HCT116 (cell line): ENCODE data around the gene FKBP15. TPM values are rescaled to one million over a fixed set of nuclear protein-coding genes. Genes with fewer than 3 reads are reported as not detected.

Experiments used
- ATAC-seq: fragments of 200-7000 bp; cut with Tn5 transposase; 2 replicates; pipeline ENCODE4 v1.9.1; 2020; ENCODE audit warnings: mild to moderate bottlenecking, moderate library complexity
- BruUV-seq: library from RNA; stranded (reverse); fragments of 400-500 nt; replicated peaks from 2 replicates; lab custom pipeline; 2021; lab: Mats Ljungman, UMichigan
- CTCF ChIA-PET: fragments of 300-600 bp; sonication (Branson Sonifier 250); formaldehyde crosslinking; loops from one replicate; lab custom pipeline; 2021; ENCODE audit warnings: antibody characterized with exemption; lab: Charles Lee
- POLR2A ChIA-PET: fragments of 300-600, 350-600 bp; sonication (Branson Sonifier 250); formaldehyde crosslinking; loops from one replicate; lab custom pipeline; 2021; ENCODE audit warnings: antibody characterized with exemption; lab: Charles Lee
- RAD21 ChIA-PET, 2 experiments: fragments of 300-600 bp; sonication (Branson Sonifier 250); formaldehyde crosslinking; loops; one replicate each; lab custom pipeline; 2023; ENCODE audit warnings: low total read pairs in 2 of 2; ENCODE audit not compliant: uncharacterized antibody in 2 of 2, unreplicated experiment in 2 of 2, low non-redundant PET in 1 of 2; lab: Charles Lee
- DNase-seq: peaks from one replicate; pipeline ENCODE4 v3.0.0-alpha.2; 2010; ENCODE audit warnings: low read depth, low spot score
- H2AFZ ChIP-seq: fragments of 200-600 bp; shearing (Covaris generic), sonication (generic); 2 replicates; pipeline ENCODE4 v1.6.1; 2017; ENCODE audit warnings: low read depth, mixed run types, mixed read lengths, antibody characterized with exemption, low read length; ENCODE audit not compliant: poor library complexity, severe bottlenecking
- H3K27ac ChIP-seq: 2 replicates; pipeline ENCODE4 v1.5.1; 2012; ENCODE audit warnings: low read depth, low read length
- H3K27me3 ChIP-seq: fragments of 200-600 bp; sonication (generic); 2 replicates; pipeline ENCODE4 v1.6.1; 2016; ENCODE audit warnings: mixed run types, low read length, mixed read lengths; ENCODE audit not compliant: insufficient read depth
- H3K36me3 ChIP-seq, 2 experiments: fragments of 200-500 bp in 1 of 2; fragments of 200-600 bp in 1 of 2; sonication (Bioruptor generic) in 1 of 2; sonication (generic) in 1 of 2; 2 replicates each; pipeline versions ENCODE4 v1.5.1 to v1.6.1; 2014 to 2016; ENCODE audit warnings: low read length in 2 of 2, inconsistent platforms in 1 of 2, mixed read lengths in 1 of 2, mixed run types in 1 of 2; ENCODE audit not compliant: insufficient read depth in 2 of 2, control insufficient read depth in 1 of 2
- H3K4me1 ChIP-seq, 2 experiments: fragments of 200-600 bp in 1 of 2; sonication (generic) in 1 of 2; 2 replicates each; pipeline versions ENCODE4 v1.5.1 to v1.6.1; 2012 to 2017; ENCODE audit warnings: low read length in 2 of 2, inconsistent platforms in 1 of 2, mild to moderate bottlenecking in 1 of 2, mixed read lengths in 1 of 2, mixed run types in 1 of 2, moderate library complexity in 1 of 2; ENCODE audit not compliant: insufficient read depth in 2 of 2, control insufficient read depth in 1 of 2
- H3K4me2 ChIP-seq: fragments of 200-600 bp; sonication (generic); 2 replicates; pipeline ENCODE4 v1.6.1; 2017; ENCODE audit warnings: mixed run types, low read length, mixed read lengths
- H3K4me3 ChIP-seq, 2 experiments: fragments of 200-600 bp in 1 of 2; sonication (generic) in 1 of 2; replicated peaks in 1 of 2; 2 replicates each; pipeline ENCODE4 v1.5.1; 2011 to 2016; ENCODE audit warnings: low read length in 2 of 2, control low read depth in 1 of 2, low read depth in 1 of 2, mild to moderate bottlenecking in 1 of 2, mixed read lengths in 1 of 2, mixed run types in 1 of 2
- H3K79me2 ChIP-seq: fragments of 200-600 bp; sonication (generic); 2 replicates; pipeline ENCODE4 v1.6.1; 2017; ENCODE audit warnings: mild to moderate bottlenecking, mixed run types, low read length, moderate library complexity, mixed read lengths; ENCODE audit not compliant: insufficient read depth
- H3K9ac ChIP-seq: fragments of 200-600 bp; sonication (generic); 2 replicates; pipeline ENCODE4 v1.6.1; 2016; ENCODE audit warnings: low read length, mixed read lengths
- H3K9me2 ChIP-seq: fragments of 200-600 bp; sonication (generic), shearing (Covaris generic); 2 replicates; pipeline ENCODE4 v1.6.1; 2017; ENCODE audit warnings: mixed run types, mild to moderate bottlenecking, moderate library complexity; ENCODE audit not compliant: insufficient read depth
- H3K9me3 ChIP-seq, 2 experiments: fragments of 200-500 bp in 1 of 2; fragments of 200-600 bp in 1 of 2; sonication (Bioruptor generic) in 1 of 2; sonication (generic) in 1 of 2; 2 replicates each; pipeline ENCODE4 v1.6.1; 2014 to 2017; ENCODE audit warnings: low read length in 2 of 2, mixed read lengths in 2 of 2, inconsistent platforms in 1 of 2, low read depth in 1 of 2, mild to moderate bottlenecking in 1 of 2, mixed run types in 1 of 2, moderate library complexity in 1 of 2; ENCODE audit not compliant: control insufficient read depth in 1 of 2, insufficient read depth in 1 of 2
- H4K20me1 ChIP-seq: fragments of 200-600 bp; sonication (generic), shearing (Covaris generic); 2 replicates; pipeline ENCODE4 v1.6.1; 2017; ENCODE audit warnings: mixed run types, mild to moderate bottlenecking, moderate library complexity; ENCODE audit not compliant: insufficient read depth
- CEBPB ChIP-seq: IDR thresholded peaks from 2 replicates; pipeline ENCODE4 v1.6.1; 2012; ENCODE audit warnings: low read depth
- ELF1 ChIP-seq: IDR thresholded peaks from 2 replicates; pipeline ENCODE4 v1.6.1; 2012; ENCODE audit warnings: low read depth, borderline replicate concordance
- EZH2phosphoT487 ChIP-seq: fragments of 200-600 bp; IDR thresholded peaks from 2 replicates; pipeline ENCODE4 v1.6.1; 2018; ENCODE audit warnings: antibody characterized with exemption, borderline replicate concordance
- JUND ChIP-seq: IDR thresholded peaks from 2 replicates; pipeline ENCODE4 v1.6.1; 2012
- POLR2AphosphoS5 ChIP-seq: IDR thresholded peaks from 2 replicates; pipeline ENCODE4 v1.6.1; 2011; ENCODE audit warnings: mild to moderate bottlenecking, low read depth, low read length, moderate library complexity
- RAD21 ChIP-seq: IDR thresholded peaks from 2 replicates; pipeline ENCODE4 v1.6.1; 2012; ENCODE audit warnings: low read depth, mild to moderate bottlenecking
- REST ChIP-seq: IDR thresholded peaks from 2 replicates; pipeline ENCODE4 v1.6.1; 2012; ENCODE audit warnings: low read depth
- SP1 ChIP-seq: IDR thresholded peaks from 2 replicates; pipeline ENCODE4 v1.6.1; 2012; ENCODE audit warnings: low read depth
- TCF7L2 ChIP-seq: IDR thresholded peaks from 2 replicates; pipeline ENCODE4 v1.7.0; 2011; ENCODE audit warnings: borderline replicate concordance, inconsistent platforms; ENCODE audit not compliant: insufficient read depth, insufficient read length; ENCODE audit errors: extremely low read depth
- YY1 ChIP-seq: IDR thresholded peaks from 2 replicates; pipeline ENCODE4 v1.6.1; 2011; ENCODE audit warnings: low read length, low read depth, moderate library complexity, mild to moderate bottlenecking; ENCODE audit not compliant: insufficient replicate concordance; ENCODE audit errors: extremely low read depth
- intact Hi-C: fragments of 100-400 bp; cut with micrococcal nuclease; formaldehyde crosslinking; loops from 2 replicates; pipeline ENCODE4 v1.10.0; 2022
- total RNA-seq: library from RNA; stranded (reverse); gene quantifications from one replicate; pipeline ENCODE4 v1.2.1, GENCODE V29; 2021; ENCODE audit not compliant: unreplicated experiment

FKBP15 gene
- total RNA-seq, 1 experiment from 2014 or later, result 13.8 TPM

DNA sequence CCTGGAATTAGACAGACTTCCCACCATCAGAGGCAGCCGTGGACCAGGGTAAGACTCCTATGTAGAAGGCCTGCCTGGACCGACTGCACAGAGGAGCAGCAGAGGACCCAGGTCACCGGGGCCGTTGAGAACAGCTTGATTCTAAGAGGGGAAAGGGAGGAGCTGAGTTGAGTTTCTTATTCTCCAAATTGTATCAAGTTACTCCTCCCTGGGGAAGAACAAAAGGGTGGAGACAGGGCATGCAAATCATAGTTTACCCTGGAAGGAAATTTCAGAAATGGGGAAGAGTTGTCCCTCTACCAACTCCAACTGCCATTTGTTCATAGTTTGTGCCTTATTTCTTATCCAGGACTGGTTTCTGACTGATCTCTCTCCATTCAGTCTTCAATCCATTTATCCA, 91.2 kb downstream of the FKBP15 start:
- no TSS peak for BruUV-seq
- TF ChIP-seq YY1 (no peak), ELF1 (no peak), JUND (no peak), SP1 (no peak), REST (no peak), CEBPB (no peak), RAD21 (no peak), TCF7L2 (no peak), POLR2AphosphoS5 (no peak), EZH2phosphoT487 (no peak)
- TF ChIP-seq, all 23 proteins: peak for 0
- intact Hi-C loops, result no loop called here
- no peak overlapping the region for H2AFZ ChIP-seq
- H3K36me3 ChIP-seq, result no peaks in the 10 kb centered on the region
- H3K27ac ChIP-seq, result no peak overlapping the region
- no peak overlapping the region for H3K4me3 ChIP-seq
- POLR2A ChIA-PET, result no interaction called here
- H3K27me3 ChIP-seq, result peaks cover 23% of the 10 kb centered on the region; the same call in 1 of the 2 replicates
- RAD21 ChIA-PET, result no interaction called here
- ATAC-seq (no peak), DNase-seq (no peak)
- no peak overlapping the region for H3K4me2 ChIP-seq
- H3K79me2 ChIP-seq, result no peaks in the 10 kb centered on the region
- no peaks in the 10 kb centered on the region for H3K4me1 ChIP-seq
- no peaks in the 10 kb centered on the region for H4K20me1 ChIP-seq
- H3K9me3 ChIP-seq, result no peaks in the 10 kb centered on the region
- no peaks in the 10 kb centered on the region for H3K9me2 ChIP-seq
- H3K9ac ChIP-seq, result no peak overlapping the region
- CTCF ChIA-PET, result no interaction called here
